WI38 (cell line): Measurements from ENCODE around the gene CPHXL.

Source experiments
- H3K4me3 ChIP-seq: 2 replicates; pipeline ENCODE4 v1.5.1; 2011; ENCODE audit warnings: low read depth, mild to moderate bottlenecking, control low read depth, low read length
- TF ChIP-seq, protein P1 (sequence below): IDR thresholded peaks from 2 replicates; pipeline ENCODE4 v1.5.1; 2012; ENCODE audit warnings: low read depth, mild to moderate bottlenecking, control low read depth, low read length

CPHXL gene

DNA sequence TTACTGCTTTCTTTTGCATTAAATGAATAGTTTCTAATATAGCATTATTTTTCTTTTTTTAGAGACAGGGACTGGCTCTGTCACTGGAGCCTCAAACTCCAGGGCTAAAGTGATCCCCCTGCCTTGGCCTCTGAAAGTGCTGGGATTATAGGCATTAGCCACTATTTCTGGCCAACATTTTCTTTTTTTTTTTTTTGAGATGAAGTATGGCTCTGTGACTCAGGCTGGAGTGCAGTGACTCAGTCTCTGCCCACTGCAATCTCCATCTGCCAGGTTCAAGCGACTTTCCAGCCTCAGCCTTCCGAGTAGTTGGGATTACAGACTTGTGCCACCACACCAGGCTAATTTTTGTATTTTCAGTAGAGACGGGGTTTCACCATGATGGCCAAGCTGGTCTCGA, 23.0 kb downstream of the CPHXL start:
- TF ChIP-seq, protein P1, sequence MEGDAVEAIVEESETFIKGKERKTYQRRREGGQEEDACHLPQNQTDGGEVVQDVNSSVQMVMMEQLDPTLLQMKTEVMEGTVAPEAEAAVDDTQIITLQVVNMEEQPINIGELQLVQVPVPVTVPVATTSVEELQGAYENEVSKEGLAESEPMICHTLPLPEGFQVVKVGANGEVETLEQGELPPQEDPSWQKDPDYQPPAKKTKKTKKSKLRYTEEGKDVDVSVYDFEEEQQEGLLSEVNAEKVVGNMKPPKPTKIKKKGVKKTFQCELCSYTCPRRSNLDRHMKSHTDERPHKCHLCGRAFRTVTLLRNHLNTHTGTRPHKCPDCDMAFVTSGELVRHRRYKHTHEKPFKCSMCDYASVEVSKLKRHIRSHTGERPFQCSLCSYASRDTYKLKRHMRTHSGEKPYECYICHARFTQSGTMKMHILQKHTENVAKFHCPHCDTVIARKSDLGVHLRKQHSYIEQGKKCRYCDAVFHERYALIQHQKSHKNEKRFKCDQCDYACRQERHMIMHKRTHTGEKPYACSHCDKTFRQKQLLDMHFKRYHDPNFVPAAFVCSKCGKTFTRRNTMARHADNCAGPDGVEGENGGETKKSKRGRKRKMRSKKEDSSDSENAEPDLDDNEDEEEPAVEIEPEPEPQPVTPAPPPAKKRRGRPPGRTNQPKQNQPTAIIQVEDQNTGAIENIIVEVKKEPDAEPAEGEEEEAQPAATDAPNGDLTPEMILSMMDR, result no peak
- H3K4me3 ChIP-seq, result no peak overlapping the region

DNA sequence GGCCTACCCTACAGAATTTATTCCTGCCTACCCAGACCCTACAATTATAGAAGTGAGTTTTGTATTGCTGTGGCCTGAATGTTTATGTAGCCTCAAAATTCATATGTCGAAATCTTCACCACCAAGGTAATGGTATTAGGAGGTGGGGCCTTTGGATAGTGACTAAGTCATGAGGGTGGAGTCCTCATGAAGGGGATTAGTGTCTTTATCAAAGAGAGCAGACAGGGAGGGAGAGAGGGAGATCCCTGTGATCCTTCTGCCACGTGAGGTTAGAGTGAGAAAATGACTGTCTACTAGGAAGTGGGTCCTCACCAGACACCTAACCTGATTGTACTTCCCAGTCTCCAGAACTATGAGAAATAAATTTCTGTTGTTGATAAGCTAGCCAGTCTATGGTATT, 24.0 kb downstream of the CPHXL start:
- H3K4me3 ChIP-seq, result no peak overlapping the region
- TF ChIP-seq, protein P1, result no peak

DNA sequence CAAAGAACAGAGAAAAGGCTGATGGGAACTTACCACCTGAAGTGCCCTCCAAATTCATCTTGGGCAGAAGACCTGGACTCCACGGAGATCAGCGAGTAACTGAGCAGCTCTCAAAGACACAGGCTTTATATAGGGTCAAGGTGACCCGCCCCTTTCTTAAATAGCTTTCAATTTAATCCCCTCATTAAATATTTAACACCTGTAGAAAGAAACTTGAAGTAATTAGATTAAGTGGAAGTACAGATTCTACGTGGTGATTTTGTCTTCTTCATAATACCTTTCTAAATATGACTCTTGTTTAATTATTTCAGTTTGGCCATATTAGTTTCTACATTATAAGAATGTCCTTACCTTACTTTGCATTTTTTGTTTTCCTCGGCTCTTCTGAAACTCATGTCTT, 24.9 kb downstream of the CPHXL start, which contains the start of gene DUXB:
TSS of gene DUXB (minus strand) at position 101 of the 400 bp plus-strand sequence. CDS start at position 58, 43 bp downstream.
- no peak within 1 kb of the TSS for H3K4me3 ChIP-seq
- TF ChIP-seq, protein P1, result no peak

DNA sequence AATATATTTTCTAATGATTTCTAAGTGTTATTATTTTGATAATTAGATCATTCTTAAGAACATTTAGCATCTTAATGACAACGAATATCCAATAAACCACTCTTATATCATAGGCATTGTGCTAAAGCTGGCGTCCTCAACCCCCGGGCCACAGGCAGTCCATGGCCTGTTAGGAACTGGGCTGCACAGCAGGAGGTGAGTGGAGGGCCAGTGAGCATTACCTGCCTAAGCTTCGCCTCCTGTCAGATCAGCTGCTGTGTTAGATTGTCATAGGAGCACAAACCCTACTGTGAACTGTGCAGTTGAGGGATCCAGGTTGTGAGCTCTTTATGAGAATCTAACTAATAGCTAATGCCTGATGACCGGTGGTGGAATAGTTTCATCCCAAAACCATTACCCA, 28.7 kb downstream of the CPHXL start:
- H3K4me3 ChIP-seq, result no peak overlapping the region
- TF ChIP-seq, protein P1, result no peak

DNA sequence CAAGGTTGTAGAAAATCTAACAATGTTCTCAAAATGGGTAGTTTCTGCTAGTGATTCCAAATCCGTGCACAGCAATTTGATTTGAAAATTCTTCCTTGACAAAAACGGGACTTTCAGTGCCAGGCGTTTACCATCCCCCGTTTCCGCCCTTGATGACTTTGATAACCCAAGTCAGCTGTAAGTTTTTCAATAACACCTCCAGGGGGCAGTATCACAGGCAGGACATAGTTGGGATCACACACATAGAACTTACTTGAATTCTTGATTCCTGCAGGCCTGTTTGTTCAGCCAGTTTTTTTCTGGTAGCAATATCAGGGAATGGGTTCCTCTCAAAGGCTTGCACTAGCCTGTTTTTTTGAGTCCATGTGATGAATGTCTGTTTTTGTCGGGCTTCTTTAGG, 30.6 kb downstream of the CPHXL start:
- TF ChIP-seq, protein P1, result no peak
- H3K4me3 ChIP-seq, result no peak overlapping the region

DNA sequence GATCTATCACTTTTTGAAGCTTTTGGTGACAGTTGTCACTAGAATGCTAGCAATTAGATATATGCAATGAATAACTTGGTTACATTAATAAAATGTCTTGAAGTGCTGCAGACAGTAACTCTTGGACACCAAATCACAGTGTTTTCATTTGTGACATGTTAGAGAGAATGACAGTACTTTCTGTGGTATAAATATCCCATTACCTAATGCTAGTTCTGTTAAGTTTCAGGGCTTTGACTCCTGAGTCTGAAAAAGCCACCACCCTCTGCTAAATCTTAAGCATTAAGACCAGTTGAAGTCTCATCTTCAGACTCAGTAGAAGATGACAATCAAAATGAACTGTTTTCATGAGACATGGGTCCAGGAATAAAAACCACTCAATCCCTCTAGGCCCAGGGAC, 38.9 kb downstream of the CPHXL start:
- TF ChIP-seq, protein P1, result no peak
- no peak overlapping the region for H3K4me3 ChIP-seq

DNA sequence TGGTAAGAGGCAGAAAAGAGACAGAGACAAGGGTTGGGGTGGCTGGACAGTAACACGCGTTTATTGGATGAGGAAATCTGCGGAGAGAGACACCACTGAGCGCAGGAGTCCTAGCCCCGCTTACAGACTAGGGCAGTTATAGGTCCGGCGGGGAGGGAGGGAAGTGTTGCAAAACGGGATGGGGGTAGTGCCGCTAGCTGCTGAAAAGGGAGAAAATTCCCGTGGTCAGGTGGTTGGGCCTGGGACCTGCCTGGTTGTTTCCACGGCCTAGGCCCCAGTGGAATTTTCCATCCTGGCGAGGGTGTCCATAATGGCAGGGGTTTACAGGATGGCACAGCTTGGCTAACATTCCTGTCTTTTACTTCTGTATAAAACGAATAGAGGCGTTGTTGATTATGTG, 44.0 kb downstream of the CPHXL start:
- TF ChIP-seq, protein P1, result no peak
- H3K4me3 ChIP-seq, result no peak overlapping the region
